Middle frontal gyrus (tissue), 1 donor: ENCODE data around the gene COL26A1.

ENCODE experiments used
- DNase-seq: peaks from one replicate; pipeline ENCODE4 v3.0.0-alpha.2; 2015; ENCODE audit warnings: low spot score; ENCODE audit errors: extremely low spot score

Gene COL26A1

GRCh38 chr7:101370836-101371235 lies 8.2 kb downstream of the COL26A1 start:
- DNase-seq = no peak

GRCh38 chr7:101373812-101374614 lies 11.3 kb downstream of the COL26A1 start:
- DNase-seq = no peak

GRCh38 chr7:101374990-101375389 lies 12.3 kb downstream of the COL26A1 start:
- DNase-seq = no peak

- DNase-seq = no peak
Measured at GRCh38 chr7:101376601-101377000, 13.9 kb downstream of the COL26A1 start.

- DNase-seq = no peak
Measured at GRCh38 chr7:101377189-101377736, 14.6 kb downstream of the COL26A1 start.

GRCh38 chr7:101378751-101379174 lies 16.1 kb downstream of the COL26A1 start:
- DNase-seq = no peak

- no peak for DNase-seq
Measured at GRCh38 chr7:101379302-101379701, 16.6 kb downstream of the COL26A1 start.

GRCh38 chr7:101381549-101382111 lies 19.0 kb downstream of the COL26A1 start:
- no peak for DNase-seq

- no peak for DNase-seq
Measured at GRCh38 chr7:101382937-101383336, 20.3 kb downstream of the COL26A1 start.

GRCh38 chr7:101386177-101386557 lies 23.5 kb downstream of the COL26A1 start:
- no peak for DNase-seq

GRCh38 chr7:101386558-101387231 lies 24.0 kb downstream of the COL26A1 start:
- DNase-seq = no peak

GRCh38 chr7:101390901-101391301 lies 28.2 kb downstream of the COL26A1 start:
- no peak for DNase-seq

- no peak for DNase-seq
Measured at GRCh38 chr7:101391991-101392390, 29.3 kb downstream of the COL26A1 start.

- no peak for DNase-seq
Measured at GRCh38 chr7:101393865-101394264, 31.2 kb downstream of the COL26A1 start.

GRCh38 chr7:101395376-101395775 lies 32.7 kb downstream of the COL26A1 start:
- DNase-seq = no peak

GRCh38 chr7:101397243-101397642 lies 34.6 kb downstream of the COL26A1 start:
- DNase-seq = no peak

GRCh38 chr7:101397770-101398324 lies 35.2 kb downstream of the COL26A1 start:
- DNase-seq = no peak

- no peak for DNase-seq
Measured at GRCh38 chr7:101398396-101399289, 36.0 kb downstream of the COL26A1 start.

- peak; percentile 4 for DNase-seq
Measured at GRCh38 chr7:101399759-101400158, 37.1 kb downstream of the COL26A1 start.

GRCh38 chr7:101400751-101401150 lies 38.1 kb downstream of the COL26A1 start:
- no peak for DNase-seq
